ENCODE results near the gene ANKRD11.

ANKRD11 gene

DNA sequence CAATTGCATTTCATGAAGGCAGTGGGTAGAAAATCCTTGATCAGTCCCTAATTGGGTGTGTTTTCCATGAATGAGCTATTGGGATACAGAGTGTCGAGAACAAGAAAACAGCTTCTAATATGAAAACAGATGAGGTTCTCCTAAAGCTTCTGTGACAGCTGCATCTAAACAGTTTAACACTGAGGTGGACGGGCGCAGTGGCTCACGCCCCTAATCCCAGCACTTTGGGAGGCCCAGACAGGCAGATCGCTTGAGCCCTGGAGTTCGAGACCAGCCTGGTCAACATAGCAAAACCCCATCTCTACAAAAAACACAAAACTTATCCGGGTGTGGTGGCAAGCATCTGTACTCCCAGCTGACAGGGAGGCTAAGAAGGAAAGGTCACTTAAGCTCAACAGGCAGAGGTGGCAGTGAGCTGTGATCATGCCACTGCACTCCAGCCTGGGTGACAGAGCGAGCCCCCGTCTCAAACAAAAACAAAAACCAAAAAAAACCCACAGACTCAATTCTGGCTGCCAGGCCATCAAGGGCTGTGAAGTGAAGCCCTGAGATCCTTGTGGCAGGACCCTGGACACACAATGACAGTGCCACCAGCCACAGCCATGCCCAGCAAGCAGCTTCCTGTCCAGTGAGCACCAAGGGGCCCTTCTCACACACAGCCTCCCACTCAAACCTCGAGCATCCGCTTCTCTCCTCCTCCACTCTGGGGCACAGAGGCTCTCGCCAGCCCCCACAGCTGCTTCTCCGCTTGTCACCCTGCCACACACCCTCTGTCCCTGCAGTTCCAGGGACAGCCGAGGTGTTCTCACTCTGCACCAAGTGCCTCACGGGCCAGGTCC lies 44.0 kb downstream of the ANKRD11 start:
- no peak overlapping the region for H3K9ac ChIP-seq (ENCODE audit: low read depth, low read length)
- H3K36me3 ChIP-seq (ENCODE audit: insufficient read depth, low read length): no peaks in the 10 kb centered on the region
- no peaks in the 10 kb centered on the region for H3K27me3 ChIP-seq (ENCODE audit: control insufficient read depth, insufficient read depth, low read length)
- peak overlapping the region; percentile 17 for H3K4me3 ChIP-seq (ENCODE audit: low read length)
- no peaks in the 10 kb centered on the region for H3K9me3 ChIP-seq (replicated peaks; ENCODE audit: low read length)
- H3K4me2 ChIP-seq (ENCODE audit: low read length): peak overlapping the region; percentile 68
- H3K4me1 ChIP-seq (ENCODE audit: control insufficient read depth, insufficient read depth, low read length): peaks cover 76% of the 10 kb centered on the region

DNA sequence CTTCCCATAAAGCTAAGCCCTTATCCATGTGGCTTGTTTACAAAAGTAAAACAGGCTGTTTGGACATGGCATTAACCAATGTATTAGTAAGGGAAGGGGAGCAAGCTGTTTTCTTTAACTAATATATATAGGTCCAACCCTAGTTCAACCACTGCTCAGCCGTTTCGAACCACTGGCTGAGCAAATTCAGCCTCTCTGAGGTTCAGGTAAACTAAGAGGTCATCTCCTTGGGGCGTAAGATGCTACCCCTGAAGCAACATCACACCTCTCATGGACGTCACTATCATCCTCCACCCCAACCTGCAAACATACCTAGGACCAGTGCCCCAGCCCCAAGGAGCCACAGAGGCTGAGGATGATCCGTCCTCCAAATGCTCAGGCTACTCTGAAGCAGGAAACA lies 45.2 kb downstream of the ANKRD11 start:
- no peaks in the 10 kb centered on the region for H3K27me3 ChIP-seq (ENCODE audit: control insufficient read depth, insufficient read depth, low read length)
- H3K36me3 ChIP-seq (ENCODE audit: insufficient read depth, low read length): no peaks in the 10 kb centered on the region
- H3K4me1 ChIP-seq (ENCODE audit: control insufficient read depth, insufficient read depth, low read length): peaks cover 71% of the 10 kb centered on the region
- no peak overlapping the region for H3K9ac ChIP-seq (ENCODE audit: low read depth, low read length)
- no peak overlapping the region for H3K4me2 ChIP-seq (ENCODE audit: low read length)
- no peaks in the 10 kb centered on the region for H3K9me3 ChIP-seq (replicated peaks; ENCODE audit: low read length)
- no peak overlapping the region for H3K4me3 ChIP-seq (ENCODE audit: low read length)

DNA sequence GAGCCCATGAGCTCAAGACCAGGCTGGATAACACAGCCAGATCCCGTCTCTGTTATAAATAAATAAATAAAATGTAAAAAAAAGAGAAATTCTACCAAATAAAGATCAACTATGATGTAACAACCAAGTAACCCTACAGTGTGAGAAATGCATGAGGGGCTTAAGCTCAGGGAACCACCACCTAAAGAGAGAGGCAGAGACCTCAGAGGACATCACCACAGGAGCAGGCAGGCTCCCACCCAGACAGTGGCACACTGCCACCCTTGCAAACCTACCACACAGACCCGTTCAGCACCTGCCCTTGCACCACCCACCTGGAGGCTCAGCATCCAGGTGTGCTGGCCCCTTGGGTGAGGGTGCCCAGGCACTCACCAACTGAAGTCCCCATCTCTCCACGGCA lies 45.6 kb downstream of the ANKRD11 start:
- Histone ChIP-seq H3K36me3 (ENCODE audit: insufficient read depth, low read length) (no peaks in the 10 kb centered on the region), H3K9me3 (replicated peaks; ENCODE audit: low read length) (no peaks in the 10 kb centered on the region), H3K9ac (ENCODE audit: low read depth, low read length) (no peak overlapping the region), H3K4me3 (ENCODE audit: low read length) (no peak overlapping the region), H3K4me2 (ENCODE audit: low read length) (no peak overlapping the region), H3K27me3 (ENCODE audit: control insufficient read depth, insufficient read depth, low read length) (no peaks in the 10 kb centered on the region), H3K4me1 (ENCODE audit: control insufficient read depth, insufficient read depth, low read length) (peaks cover 71% of the 10 kb centered on the region)

DNA sequence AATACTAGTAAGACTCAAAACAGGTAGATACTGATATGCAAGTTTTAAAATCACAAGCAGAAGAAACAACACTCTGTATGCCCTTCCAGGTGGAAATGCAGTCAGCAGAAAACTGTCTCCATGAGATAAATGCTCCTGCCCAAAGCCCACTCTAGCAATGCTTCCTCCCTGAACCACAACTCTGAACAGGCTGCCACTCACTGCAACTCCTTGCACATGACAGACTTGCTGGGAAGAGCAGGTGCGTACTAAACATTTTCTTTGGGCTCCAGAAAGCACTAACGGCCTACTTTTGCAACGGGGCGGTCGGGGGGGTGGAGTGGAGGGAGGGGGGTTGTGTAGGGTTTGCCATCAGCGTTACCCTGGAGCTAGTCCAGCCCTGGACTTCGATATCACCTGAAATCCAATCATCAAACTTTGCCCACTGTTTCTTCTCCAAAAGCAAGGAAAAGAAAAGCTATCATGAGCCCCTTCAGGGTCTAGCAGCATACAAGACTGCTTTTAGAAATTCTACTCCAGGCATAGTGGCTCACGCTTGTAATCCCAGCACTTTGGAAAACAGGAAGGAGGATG lies 46.1 kb downstream of the ANKRD11 start:
- H3K27me3 ChIP-seq (ENCODE audit: control insufficient read depth, insufficient read depth, low read length): no peaks in the 10 kb centered on the region
- H3K4me1 ChIP-seq (ENCODE audit: control insufficient read depth, insufficient read depth, low read length): peaks cover 71% of the 10 kb centered on the region
- no peaks in the 10 kb centered on the region for H3K36me3 ChIP-seq (ENCODE audit: insufficient read depth, low read length)
- H3K4me2 ChIP-seq (ENCODE audit: low read length): peak overlapping the region; percentile 63
- H3K9me3 ChIP-seq (replicated peaks; ENCODE audit: low read length): no peaks in the 10 kb centered on the region
- no peak overlapping the region for H3K4me3 ChIP-seq (ENCODE audit: low read length)
- H3K9ac ChIP-seq (ENCODE audit: low read depth, low read length): no peak overlapping the region

DNA sequence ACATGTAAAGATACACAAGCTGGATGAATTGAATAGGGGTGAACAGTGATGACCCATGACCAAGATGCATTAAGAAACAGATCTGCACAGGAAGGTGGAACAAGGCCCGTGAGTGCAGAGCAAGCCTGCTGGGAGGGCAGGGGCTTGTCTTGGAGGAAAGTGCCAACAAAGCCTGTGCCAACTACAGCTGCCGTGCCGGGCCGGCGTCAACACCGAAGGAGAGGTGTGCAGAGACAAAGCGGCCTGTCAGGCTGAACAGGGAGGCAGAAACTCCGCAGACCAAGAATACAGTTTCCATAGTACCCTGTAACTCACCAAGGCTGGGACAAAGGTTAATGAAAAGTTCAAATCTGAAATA lies 46.7 kb downstream of the ANKRD11 start:
- Histone ChIP-seq H3K9ac (ENCODE audit: low read depth, low read length) (no peak overlapping the region), H3K4me3 (ENCODE audit: low read length) (no peak overlapping the region), H3K9me3 (replicated peaks; ENCODE audit: low read length) (no peaks in the 10 kb centered on the region), H3K4me2 (ENCODE audit: low read length) (peak overlapping the region; percentile 63), H3K36me3 (ENCODE audit: insufficient read depth, low read length) (no peaks in the 10 kb centered on the region), H3K27me3 (ENCODE audit: control insufficient read depth, insufficient read depth, low read length) (no peaks in the 10 kb centered on the region), H3K4me1 (ENCODE audit: control insufficient read depth, insufficient read depth, low read length) (peaks cover 70% of the 10 kb centered on the region)

DNA sequence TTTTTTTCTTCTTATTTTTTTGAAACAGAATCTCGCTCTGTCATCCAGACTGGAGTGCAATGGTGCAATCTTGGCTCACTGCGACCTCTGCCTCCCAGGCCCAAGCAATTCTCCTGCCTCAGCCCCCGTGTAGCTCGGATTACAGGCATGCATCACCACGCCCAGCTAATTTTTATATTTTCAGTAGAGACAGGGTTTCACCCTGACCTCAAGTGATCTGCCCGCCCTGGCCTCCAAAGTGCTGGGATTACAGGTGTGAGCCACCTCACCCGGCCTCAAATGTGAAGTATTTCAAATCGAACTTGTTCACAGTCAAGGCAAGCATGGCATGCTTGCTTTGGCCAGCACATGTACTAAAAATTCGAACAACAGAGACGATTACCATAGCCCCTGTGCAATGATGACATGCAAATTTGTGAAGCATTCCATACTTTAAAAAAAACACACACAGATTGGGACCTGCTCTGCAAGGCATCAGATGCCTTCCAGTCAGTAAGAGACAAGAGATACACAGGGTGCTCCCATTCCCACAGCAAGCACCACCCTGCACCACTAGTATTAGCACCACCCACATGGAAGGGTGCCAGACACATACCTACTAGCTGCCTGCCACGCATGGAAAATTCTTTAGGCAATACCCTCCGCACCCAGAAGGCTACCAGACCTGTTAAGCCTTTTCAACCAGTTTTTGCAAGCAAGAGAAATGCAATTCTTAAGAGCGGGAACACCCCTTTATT lies 47.2 kb downstream of the ANKRD11 start:
- peak overlapping the region; percentile 69 for H3K9ac ChIP-seq (ENCODE audit: low read depth, low read length)
- peak overlapping the region; percentile 46 for H3K4me3 ChIP-seq (ENCODE audit: low read length)
- H3K9me3 ChIP-seq (replicated peaks; ENCODE audit: low read length): no peaks in the 10 kb centered on the region
- H3K36me3 ChIP-seq (ENCODE audit: insufficient read depth, low read length): no peaks in the 10 kb centered on the region
- no peaks in the 10 kb centered on the region for H3K27me3 ChIP-seq (ENCODE audit: control insufficient read depth, insufficient read depth, low read length)
- H3K4me2 ChIP-seq (ENCODE audit: low read length): peak overlapping the region; percentile 79
- peaks cover 66% of the 10 kb centered on the region for H3K4me1 ChIP-seq (ENCODE audit: control insufficient read depth, insufficient read depth, low read length)

DNA sequence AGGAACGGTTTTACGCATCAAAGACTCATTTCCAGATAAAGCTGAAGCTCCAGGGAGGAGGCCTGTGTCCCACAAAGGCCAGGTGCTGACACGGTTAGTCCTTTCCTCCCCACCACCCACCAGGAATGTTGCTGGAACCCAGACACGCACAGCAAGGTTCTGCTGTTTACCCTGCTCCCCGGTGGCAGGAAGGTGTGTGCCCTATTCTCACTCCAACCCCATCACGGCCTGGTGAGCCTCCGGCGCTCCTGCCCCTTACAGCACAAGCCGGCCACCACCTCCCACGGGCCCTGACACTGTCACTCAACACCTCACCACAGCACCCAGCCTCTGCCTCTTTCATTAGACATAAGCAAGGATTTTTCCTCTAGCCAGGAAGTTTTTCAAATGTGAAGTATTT lies 47.8 kb downstream of the ANKRD11 start:
- Histone ChIP-seq H3K9me3 (replicated peaks; ENCODE audit: low read length) (no peaks in the 10 kb centered on the region), H3K4me1 (ENCODE audit: control insufficient read depth, insufficient read depth, low read length) (peaks cover 66% of the 10 kb centered on the region), H3K27me3 (ENCODE audit: control insufficient read depth, insufficient read depth, low read length) (no peaks in the 10 kb centered on the region), H3K36me3 (ENCODE audit: insufficient read depth, low read length) (no peaks in the 10 kb centered on the region), H3K4me2 (ENCODE audit: low read length) (peak overlapping the region; percentile 79), H3K4me3 (ENCODE audit: low read length) (peak overlapping the region; percentile 46), H3K9ac (ENCODE audit: low read depth, low read length) (peak overlapping the region; percentile 69)

DNA sequence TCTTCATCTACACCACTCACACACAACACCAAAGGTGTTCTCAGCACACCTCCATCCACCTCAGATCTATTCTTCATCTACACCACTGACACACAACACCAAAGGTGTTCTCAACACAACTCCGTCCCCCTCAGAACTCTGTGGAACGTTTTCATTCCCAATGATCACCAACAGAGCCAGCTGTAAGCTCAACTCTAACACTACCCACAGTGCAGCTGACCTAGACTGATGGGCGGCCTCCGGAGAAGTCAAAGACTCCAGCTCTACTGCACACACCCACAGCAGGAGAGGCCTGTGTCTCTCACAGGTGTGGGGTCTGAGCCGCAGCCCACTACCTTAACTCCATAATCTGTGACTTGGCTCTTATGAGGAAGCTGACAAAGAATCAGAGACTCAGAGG lies 50.7 kb downstream of the ANKRD11 start:
- Histone ChIP-seq H3K9ac (ENCODE audit: low read depth, low read length) (no peak overlapping the region), H3K4me3 (ENCODE audit: low read length) (no peak overlapping the region), H3K9me3 (replicated peaks; ENCODE audit: low read length) (no peaks in the 10 kb centered on the region), H3K27me3 (ENCODE audit: control insufficient read depth, insufficient read depth, low read length) (no peaks in the 10 kb centered on the region), H3K4me2 (ENCODE audit: low read length) (no peak overlapping the region), H3K4me1 (ENCODE audit: control insufficient read depth, insufficient read depth, low read length) (peaks cover 42% of the 10 kb centered on the region), H3K36me3 (ENCODE audit: insufficient read depth, low read length) (no peaks in the 10 kb centered on the region)

DNA sequence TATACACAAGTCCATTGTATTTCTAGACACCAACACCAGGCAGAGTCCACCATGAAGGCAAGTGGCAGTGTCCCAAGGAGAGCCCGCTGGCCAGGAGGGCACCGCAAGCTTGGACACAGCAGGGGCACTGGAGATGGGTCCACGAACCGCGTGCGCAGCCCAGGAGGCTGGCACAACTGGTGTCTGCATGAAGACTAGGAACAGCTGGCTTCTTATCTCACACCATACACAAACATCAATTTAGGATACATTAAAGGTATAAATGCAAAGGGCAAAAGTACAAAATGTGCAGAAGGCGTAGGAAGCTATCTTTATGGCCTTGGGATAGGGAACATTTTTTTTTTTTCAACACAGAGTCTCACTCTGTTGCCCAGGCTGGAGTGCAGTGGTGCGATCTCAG lies 52.4 kb downstream of the ANKRD11 start:
- Histone ChIP-seq H3K4me1 (ENCODE audit: control insufficient read depth, insufficient read depth, low read length) (peaks cover 25% of the 10 kb centered on the region), H3K9ac (ENCODE audit: low read depth, low read length) (no peak overlapping the region), H3K36me3 (ENCODE audit: insufficient read depth, low read length) (no peaks in the 10 kb centered on the region), H3K27me3 (ENCODE audit: control insufficient read depth, insufficient read depth, low read length) (no peaks in the 10 kb centered on the region), H3K9me3 (replicated peaks; ENCODE audit: low read length) (no peaks in the 10 kb centered on the region), H3K4me3 (ENCODE audit: low read length) (no peak overlapping the region), H3K4me2 (ENCODE audit: low read length) (no peak overlapping the region)

DNA sequence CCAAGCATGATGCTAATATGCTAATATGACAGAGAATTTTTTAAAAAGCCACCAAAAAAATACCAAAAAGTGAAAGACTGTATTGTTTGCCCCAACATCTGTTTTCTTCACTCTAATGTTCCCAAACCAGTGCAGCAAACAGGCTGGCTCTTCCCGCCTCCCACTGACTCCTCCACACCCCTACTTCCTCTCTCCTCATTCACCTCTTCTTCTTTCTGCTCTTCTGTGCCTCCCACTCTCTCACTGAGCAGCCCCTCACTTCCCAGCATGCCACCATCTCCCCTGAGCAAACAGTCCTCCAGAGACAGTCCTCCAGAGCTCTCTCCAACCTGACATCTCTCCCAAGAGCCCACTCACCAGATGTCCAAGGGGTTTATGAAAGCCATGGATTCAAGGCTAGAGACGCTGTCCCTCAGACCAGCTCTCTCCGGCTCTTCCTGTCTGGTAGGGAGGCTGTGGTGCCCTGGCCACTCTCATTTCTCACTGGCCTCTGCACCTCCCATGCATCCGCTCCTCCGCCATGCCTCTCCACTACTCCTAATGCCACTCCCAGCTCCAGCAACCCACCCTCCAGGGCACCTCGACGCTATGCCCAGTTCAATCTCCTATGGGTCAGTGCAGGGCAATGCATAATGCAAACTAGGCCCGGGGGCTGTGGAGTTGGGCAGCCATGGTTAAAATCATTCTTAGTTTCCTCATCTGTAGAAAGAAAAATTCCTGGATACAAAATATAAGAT lies 52.9 kb downstream of the ANKRD11 start:
- no peaks in the 10 kb centered on the region for H3K9me3 ChIP-seq (replicated peaks; ENCODE audit: low read length)
- H3K4me3 ChIP-seq (ENCODE audit: low read length): no peak overlapping the region
- peaks cover 20% of the 10 kb centered on the region for H3K4me1 ChIP-seq (ENCODE audit: control insufficient read depth, insufficient read depth, low read length)
- no peaks in the 10 kb centered on the region for H3K27me3 ChIP-seq (ENCODE audit: control insufficient read depth, insufficient read depth, low read length)
- H3K4me2 ChIP-seq (ENCODE audit: low read length): no peak overlapping the region
- no peak overlapping the region for H3K9ac ChIP-seq (ENCODE audit: low read depth, low read length)
- no peaks in the 10 kb centered on the region for H3K36me3 ChIP-seq (ENCODE audit: insufficient read depth, low read length)

DNA sequence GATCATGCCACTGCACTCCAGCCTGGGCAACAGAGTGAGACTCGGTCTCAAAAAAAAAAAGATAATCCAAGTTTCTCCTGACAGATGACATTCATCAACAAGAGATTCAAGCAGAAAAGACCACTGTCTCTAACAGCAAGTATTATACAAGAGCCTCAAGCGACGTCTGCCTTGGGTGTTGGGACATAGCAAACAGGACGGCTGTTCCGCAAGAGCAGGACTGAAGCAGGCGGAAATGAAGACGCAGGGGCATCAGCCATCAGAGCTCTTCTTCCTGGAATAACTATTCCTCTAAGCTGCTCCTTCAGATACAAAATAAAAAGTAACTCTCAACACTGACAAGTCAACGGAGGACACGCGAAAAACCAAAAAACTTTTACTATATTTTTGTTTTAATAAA lies 54.0 kb downstream of the ANKRD11 start:
- Histone ChIP-seq H3K9ac (ENCODE audit: low read depth, low read length) (no peak overlapping the region), H3K4me3 (ENCODE audit: low read length) (no peak overlapping the region), H3K4me2 (ENCODE audit: low read length) (no peak overlapping the region), H3K36me3 (ENCODE audit: insufficient read depth, low read length) (no peaks in the 10 kb centered on the region), H3K4me1 (ENCODE audit: control insufficient read depth, insufficient read depth, low read length) (peaks cover 22% of the 10 kb centered on the region), H3K27me3 (ENCODE audit: control insufficient read depth, insufficient read depth, low read length) (no peaks in the 10 kb centered on the region), H3K9me3 (replicated peaks; ENCODE audit: low read length) (no peaks in the 10 kb centered on the region)

Measured in skeletal muscle satellite cell (primary cell).